ENCODE data around the gene GCAT.

Gene GCAT

DNA sequence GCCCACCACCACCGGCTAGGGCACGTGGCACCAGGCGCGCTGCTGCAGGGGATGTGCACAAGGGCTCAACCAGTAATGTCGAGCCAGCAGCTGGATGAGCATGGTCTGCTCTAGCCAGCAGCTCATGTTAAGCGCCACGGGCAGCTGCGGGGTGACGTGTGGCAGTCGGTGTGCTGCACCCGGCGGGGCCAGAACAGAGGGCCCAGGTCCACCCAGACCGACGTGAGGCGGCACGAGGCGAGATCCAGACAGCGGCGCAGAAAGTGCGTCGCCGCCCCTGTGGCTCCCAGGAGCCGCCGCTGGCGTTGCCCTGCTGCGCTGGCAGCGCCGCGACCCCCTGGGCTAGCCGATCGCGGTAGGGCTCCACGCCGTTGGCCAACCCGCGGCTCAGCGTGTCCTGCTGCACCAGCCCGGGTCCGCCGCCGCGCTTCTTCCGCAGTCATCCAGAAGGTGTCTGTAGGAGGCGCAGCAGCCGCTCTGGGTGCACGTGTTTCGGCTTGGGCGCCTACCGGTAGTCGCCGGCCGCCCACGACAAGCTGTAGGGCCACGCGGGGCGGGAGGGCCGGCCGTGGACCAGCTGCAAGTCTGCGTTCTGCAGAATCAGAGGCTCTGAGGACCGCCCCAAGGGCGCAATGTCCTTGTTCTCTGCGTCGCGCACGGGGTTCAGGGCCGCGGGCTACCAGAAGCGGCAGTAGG, 10.8 kb downstream of the GCAT start:
- no peak for DNase-seq (ENCODE audit: low read depth, low spot score)
- ChIA-PET CTCF (interaction anchor here (0.6 to 9.2 kb wide), 34 partner anchors 9 to 193 kb away, joined by 3 to 223 read pairs (median 6); partner anchors contain the start of genes ANKRD54, EIF3L, GCAT and POLR2F), POLR2A (interaction anchor here (1.3 to 1.8 kb wide), 4 partner anchors 9 to 26 kb away, joined by 5 to 8 read pairs (median 6); partner anchors contain the start of genes ANKRD54 and GCAT)
- TF ChIP-seq, protein P1, sequence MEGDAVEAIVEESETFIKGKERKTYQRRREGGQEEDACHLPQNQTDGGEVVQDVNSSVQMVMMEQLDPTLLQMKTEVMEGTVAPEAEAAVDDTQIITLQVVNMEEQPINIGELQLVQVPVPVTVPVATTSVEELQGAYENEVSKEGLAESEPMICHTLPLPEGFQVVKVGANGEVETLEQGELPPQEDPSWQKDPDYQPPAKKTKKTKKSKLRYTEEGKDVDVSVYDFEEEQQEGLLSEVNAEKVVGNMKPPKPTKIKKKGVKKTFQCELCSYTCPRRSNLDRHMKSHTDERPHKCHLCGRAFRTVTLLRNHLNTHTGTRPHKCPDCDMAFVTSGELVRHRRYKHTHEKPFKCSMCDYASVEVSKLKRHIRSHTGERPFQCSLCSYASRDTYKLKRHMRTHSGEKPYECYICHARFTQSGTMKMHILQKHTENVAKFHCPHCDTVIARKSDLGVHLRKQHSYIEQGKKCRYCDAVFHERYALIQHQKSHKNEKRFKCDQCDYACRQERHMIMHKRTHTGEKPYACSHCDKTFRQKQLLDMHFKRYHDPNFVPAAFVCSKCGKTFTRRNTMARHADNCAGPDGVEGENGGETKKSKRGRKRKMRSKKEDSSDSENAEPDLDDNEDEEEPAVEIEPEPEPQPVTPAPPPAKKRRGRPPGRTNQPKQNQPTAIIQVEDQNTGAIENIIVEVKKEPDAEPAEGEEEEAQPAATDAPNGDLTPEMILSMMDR (IDR thresholded peaks at IDR 0.05; ENCODE audit: insufficient read depth, low read length, missing control alignments): peak; percentile 59
- peak overlapping the region; percentile 18 for H3K4me3 ChIP-seq (ENCODE audit: low read depth, low read length)

GRCh38 chr22:37819105-37819433, 11.3 kb downstream of the GCAT start:
- peak overlapping the region; percentile 18 for H3K4me3 ChIP-seq (ENCODE audit: low read depth, low read length)
- TF ChIP-seq, protein P1 (IDR thresholded peaks at IDR 0.05; ENCODE audit: insufficient read depth, low read length, missing control alignments): no peak
- CTCF ChIA-PET: interaction anchor here (0.6 to 9.2 kb wide), 16 partner anchors 9 to 171 kb away, joined by 3 to 223 read pairs (median 14); partner anchors contain the start of genes ANKRD54 and GCAT
- DNase-seq (ENCODE audit: low read depth, low spot score): no peak
- POLR2A ChIA-PET: interaction anchor here (0.5 to 1.8 kb wide), 3 partner anchors 14 to 34 kb away, joined by 3 to 8 read pairs (median 5); partner anchors contain the start of gene ANKRD54

DNA sequence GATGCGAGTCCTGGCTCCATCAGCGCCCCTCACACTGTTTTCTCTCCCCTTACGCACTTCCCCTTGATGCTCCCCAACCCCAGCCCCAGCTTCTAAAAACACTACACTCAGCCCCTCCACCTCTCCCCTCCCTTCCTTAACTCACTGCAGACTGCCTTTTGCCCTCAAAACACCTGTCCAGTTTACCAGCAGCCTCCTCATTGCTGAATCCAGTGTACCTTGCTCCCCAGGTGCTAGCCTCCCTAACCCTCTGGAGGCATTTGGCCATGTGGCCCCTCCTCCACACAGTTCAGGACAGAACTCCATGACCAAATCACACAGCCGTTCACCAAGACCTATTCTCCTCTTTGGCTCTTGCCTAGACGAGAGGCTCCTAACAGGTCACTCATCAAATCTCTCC, 12.6 kb downstream of the GCAT start:
- CTCF ChIA-PET: interaction anchor here (1.3 to 9.2 kb wide), 9 partner anchors 8 to 146 kb away, joined by 3 to 223 read pairs (median 55); partner anchors contain the start of genes ANKRD54 and GCAT
- no peak overlapping the region for H3K4me3 ChIP-seq (ENCODE audit: low read depth, low read length)
- POLR2A ChIA-PET: no interaction called here
- TF ChIP-seq, protein P1 (IDR thresholded peaks at IDR 0.05; ENCODE audit: insufficient read depth, low read length, missing control alignments): no peak
- DNase-seq (ENCODE audit: low read depth, low spot score): no peak

DNA sequence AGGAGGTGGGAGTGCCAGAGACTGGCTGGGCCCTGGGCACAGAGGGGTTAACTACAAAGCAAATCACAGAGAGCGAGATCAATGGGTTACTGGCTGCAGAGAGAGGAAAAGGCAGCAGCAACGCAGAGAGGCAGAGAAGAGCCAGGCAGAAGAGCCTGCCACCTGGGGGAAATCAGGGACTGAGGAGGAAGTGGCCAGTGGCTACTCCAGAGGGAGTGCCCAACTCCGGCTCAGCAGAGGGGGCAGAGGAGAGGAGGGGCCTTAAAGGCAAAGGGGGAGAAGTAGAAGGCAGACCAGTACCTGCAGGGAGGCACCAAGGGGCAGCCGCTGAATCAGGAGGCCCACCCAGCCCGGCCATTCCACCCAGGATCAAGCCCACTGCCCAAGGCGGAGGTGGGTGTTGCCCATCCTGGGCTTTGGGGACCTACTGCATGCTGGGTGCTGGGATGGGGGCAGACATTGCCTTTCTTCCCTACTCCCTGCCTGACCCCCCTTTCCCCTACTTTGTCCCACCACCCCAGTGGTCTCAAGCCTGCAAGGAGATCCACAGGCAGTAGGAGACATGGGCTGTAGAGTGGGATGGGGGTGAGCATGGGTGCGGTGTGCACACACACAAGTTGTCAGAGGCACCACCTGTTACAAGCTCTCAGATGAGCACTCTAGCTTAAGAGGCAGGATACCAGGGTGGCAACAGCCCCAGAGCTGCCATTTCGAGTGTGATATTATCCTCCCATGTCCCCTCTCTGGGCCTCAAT, 14.5 kb downstream of the GCAT start:
- TF ChIP-seq, protein P1 (IDR thresholded peaks at IDR 0.05; ENCODE audit: insufficient read depth, low read length, missing control alignments): no peak
- CTCF ChIA-PET: interaction anchor here (0.8 to 1.5 kb wide), 4 partner anchors 8 to 161 kb away, joined by 3 to 9 read pairs (median 3); partner anchors contain the start of gene EIF3L
- DNase-seq (ENCODE audit: low read depth, low spot score): no peak
- POLR2A ChIA-PET: no interaction called here
- H3K4me3 ChIP-seq (ENCODE audit: low read depth, low read length): no peak overlapping the region

- CTCF ChIA-PET: interaction anchor here (0.8 to 1.5 kb wide), 5 partner anchors 9 to 162 kb away, joined by 3 to 9 read pairs (median 3); partner anchors contain the start of gene EIF3L
- POLR2A ChIA-PET: no interaction called here
- TF ChIP-seq, protein P1 (IDR thresholded peaks at IDR 0.05; ENCODE audit: insufficient read depth, low read length, missing control alignments): no peak
- DNase-seq (ENCODE audit: low read depth, low spot score): no peak
- no peak within 1 kb of the TSS for H3K4me3 ChIP-seq (ENCODE audit: low read depth, low read length)
These were observed 15.6 kb downstream of the GCAT start, which contains the start of gene GALR3 for GRCh38 chr22:37823134-37823985. GALR3 (plus strand) TSS chr22:37823382; CDS start chr22:37823407, 25 bp downstream.
